Measurements from ENCODE around the gene ADISSP.

Gene ADISSP

GRCh38 chr20:3753098-3753497 lies 14.5 kb downstream of the ADISSP start:
- POLR2A ChIA-PET, result interaction anchor here (0.9 to 3.2 kb wide), 2 partner anchors 15 to 65 kb away, joined by 3 to 17 read pairs; partner anchors contain the start of gene ADISSP
- Histone ChIP-seq H3K27ac (ENCODE audit: extremely low read depth, low read depth, low read length) (no peak overlapping the region), H3K9me3 (ENCODE audit: control insufficient read depth, insufficient read depth, low read depth, low read length) (no peaks in the 10 kb centered on the region), H3K4me1 (ENCODE audit: control insufficient read depth, insufficient read depth, low read length) (peaks cover 4% of the 10 kb centered on the region; the same call in 1 of the 2 replicates), H3K4me3 (ENCODE audit: low read depth, low read length) (no peak overlapping the region), H3K36me3 (ENCODE audit: control insufficient read depth in 2 of 2, insufficient read depth in 1 of 2, low read length in 2 of 2) (peaks cover 0 to 46% of the 10 kb centered on the region in 2 experiments; a peak in 1 of 3 replicates)
- CTCF ChIA-PET, result interaction anchor here (0.6 to 9.8 kb wide), 21 partner anchors 8 to 906 kb away, joined by 3 to 133 read pairs (median 5); partner anchors contain the start of gene ADISSP
- no peak for TF ChIP-seq ZXDB (tag by site-specific recombination; IDR thresholded peaks at IDR 0.05)
- no peak for TF ChIP-seq ZNF768 (tag by site-specific recombination; IDR thresholded peaks at IDR 0.05)
- no peak for TF ChIP-seq KLF1 (tag by site-specific recombination; IDR thresholded peaks at IDR 0.05)
- TF ChIP-seq ZFP3 (tag by site-specific recombination; IDR thresholded peaks at IDR 0.05; ENCODE audit: low read depth), result no peak
- TF ChIP-seq ZSCAN16 (tag by site-specific recombination; IDR thresholded peaks at IDR 0.05), result no peak
- no peak for TF ChIP-seq ZNF175 (tag by site-specific recombination; IDR thresholded peaks at IDR 0.05)
- TF ChIP-seq ZNF837 (tag by site-specific recombination; IDR thresholded peaks at IDR 0.05), result no peak
- no peak for TF ChIP-seq ZNF223 (tag by site-specific recombination; IDR thresholded peaks at IDR 0.05)
- TF ChIP-seq ZFP69B (tag by site-specific recombination; IDR thresholded peaks at IDR 0.05), result no peak
- TF ChIP-seq, protein P1, sequence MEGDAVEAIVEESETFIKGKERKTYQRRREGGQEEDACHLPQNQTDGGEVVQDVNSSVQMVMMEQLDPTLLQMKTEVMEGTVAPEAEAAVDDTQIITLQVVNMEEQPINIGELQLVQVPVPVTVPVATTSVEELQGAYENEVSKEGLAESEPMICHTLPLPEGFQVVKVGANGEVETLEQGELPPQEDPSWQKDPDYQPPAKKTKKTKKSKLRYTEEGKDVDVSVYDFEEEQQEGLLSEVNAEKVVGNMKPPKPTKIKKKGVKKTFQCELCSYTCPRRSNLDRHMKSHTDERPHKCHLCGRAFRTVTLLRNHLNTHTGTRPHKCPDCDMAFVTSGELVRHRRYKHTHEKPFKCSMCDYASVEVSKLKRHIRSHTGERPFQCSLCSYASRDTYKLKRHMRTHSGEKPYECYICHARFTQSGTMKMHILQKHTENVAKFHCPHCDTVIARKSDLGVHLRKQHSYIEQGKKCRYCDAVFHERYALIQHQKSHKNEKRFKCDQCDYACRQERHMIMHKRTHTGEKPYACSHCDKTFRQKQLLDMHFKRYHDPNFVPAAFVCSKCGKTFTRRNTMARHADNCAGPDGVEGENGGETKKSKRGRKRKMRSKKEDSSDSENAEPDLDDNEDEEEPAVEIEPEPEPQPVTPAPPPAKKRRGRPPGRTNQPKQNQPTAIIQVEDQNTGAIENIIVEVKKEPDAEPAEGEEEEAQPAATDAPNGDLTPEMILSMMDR (tag by site-specific recombination; IDR thresholded peaks at IDR 0.05), result peak; percentile 64; the same call in 1 of the 2 replicates
- TF ChIP-seq ZNF776 (tag by site-specific recombination; IDR thresholded peaks at IDR 0.05; ENCODE audit: borderline replicate concordance), result no peak
- TF ChIP-seq PRDM1 (tag by site-specific recombination; IDR thresholded peaks at IDR 0.05), result no peak
- TF ChIP-seq SETDB1 (IDR thresholded peaks at IDR 0.05; ENCODE audit: insufficient read length, low read length), result no peak
- no peak for TF ChIP-seq ZBTB20 (tag by site-specific recombination; IDR thresholded peaks at IDR 0.05)
- TF ChIP-seq ZNF366 (tag by site-specific recombination; conservative IDR thresholded peaks at IDR 0.05), result no peak
- TF ChIP-seq ZNF654 (tag by site-specific recombination; IDR thresholded peaks at IDR 0.05; ENCODE audit: low read depth), result peak; percentile 60
- TF ChIP-seq OSR2 (tag by site-specific recombination; IDR thresholded peaks at IDR 0.05), result no peak
- TF ChIP-seq, protein P2, sequence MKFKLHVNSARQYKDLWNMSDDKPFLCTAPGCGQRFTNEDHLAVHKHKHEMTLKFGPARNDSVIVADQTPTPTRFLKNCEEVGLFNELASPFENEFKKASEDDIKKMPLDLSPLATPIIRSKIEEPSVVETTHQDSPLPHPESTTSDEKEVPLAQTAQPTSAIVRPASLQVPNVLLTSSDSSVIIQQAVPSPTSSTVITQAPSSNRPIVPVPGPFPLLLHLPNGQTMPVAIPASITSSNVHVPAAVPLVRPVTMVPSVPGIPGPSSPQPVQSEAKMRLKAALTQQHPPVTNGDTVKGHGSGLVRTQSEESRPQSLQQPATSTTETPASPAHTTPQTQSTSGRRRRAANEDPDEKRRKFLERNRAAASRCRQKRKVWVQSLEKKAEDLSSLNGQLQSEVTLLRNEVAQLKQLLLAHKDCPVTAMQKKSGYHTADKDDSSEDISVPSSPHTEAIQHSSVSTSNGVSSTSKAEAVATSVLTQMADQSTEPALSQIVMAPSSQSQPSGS (tag by site-specific recombination; IDR thresholded peaks at IDR 0.05; ENCODE audit: low read depth), result no peak
- TF ChIP-seq ZNF16 (tag by site-specific recombination; IDR thresholded peaks at IDR 0.05; ENCODE audit: low read depth), result no peak
- TF ChIP-seq ZNF174 (tag by site-specific recombination; IDR thresholded peaks at IDR 0.05), result no peak
- TF ChIP-seq ZNF2 (tag by site-specific recombination; IDR thresholded peaks at IDR 0.05), result peak; percentile 56; the same call in 1 of the 2 replicates
- TF ChIP-seq ZNF585B (tag by site-specific recombination; IDR thresholded peaks at IDR 0.05), result no peak
- TF ChIP-seq, protein P3, sequence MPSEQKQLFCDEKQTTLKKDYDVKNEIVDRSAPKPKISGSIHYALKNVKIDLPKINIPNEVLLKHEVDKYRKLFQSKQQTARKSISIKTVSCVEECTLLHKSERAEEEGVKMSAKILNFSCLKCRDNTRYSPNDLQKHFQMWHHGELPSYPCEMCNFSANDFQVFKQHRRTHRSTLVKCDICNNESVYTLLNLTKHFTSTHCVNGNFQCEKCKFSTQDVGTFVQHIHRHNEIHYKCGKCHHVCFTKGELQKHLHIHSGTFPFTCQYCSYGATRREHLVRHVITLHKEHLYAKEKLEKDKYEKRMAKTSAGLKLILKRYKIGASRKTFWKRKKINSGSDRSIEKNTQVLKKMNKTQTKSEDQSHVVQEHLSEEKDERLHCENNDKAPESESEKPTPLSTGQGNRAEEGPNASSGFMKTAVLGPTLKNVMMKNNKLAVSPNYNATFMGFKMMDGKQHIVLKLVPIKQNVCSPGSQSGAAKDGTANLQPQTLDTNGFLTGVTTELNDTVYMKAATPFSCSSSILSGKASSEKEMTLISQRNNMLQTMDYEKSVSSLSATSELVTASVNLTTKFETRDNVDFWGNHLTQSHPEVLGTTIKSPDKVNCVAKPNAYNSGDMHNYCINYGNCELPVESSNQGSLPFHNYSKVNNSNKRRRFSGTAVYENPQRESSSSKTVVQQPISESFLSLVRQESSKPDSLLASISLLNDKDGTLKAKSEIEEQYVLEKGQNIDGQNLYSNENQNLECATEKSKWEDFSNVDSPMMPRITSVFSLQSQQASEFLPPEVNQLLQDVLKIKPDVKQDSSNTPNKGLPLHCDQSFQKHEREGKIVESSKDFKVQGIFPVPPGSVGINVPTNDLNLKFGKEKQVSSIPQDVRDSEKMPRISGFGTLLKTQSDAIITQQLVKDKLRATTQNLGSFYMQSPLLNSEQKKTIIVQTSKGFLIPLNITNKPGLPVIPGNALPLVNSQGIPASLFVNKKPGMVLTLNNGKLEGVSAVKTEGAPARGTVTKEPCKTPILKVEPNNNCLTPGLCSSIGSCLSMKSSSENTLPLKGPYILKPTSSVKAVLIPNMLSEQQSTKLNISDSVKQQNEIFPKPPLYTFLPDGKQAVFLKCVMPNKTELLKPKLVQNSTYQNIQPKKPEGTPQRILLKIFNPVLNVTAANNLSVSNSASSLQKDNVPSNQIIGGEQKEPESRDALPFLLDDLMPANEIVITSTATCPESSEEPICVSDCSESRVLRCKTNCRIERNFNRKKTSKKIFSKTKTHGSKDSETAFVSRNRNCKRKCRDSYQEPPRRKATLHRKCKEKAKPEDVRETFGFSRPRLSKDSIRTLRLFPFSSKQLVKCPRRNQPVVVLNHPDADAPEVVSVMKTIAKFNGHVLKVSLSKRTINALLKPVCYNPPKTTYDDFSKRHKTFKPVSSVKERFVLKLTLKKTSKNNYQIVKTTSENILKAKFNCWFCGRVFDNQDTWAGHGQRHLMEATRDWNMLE (tag by site-specific recombination; conservative IDR thresholded peaks at IDR 0.05; ENCODE audit: low read depth), result no peak
